VCaP (cell line): Measurements from ENCODE around the gene ACACA.

ENCODE experiments used
- H3K27ac ChIP-seq: fragments of 450-650 bp; 2 replicates; pipeline ENCODE4 v1.5.1; 2017
- CTCF ChIP-seq: fragments of 450-650 bp; conservative IDR thresholded peaks from 2 replicates; pipeline ENCODE4 v1.5.1; 2017; ENCODE audit warnings: mild to moderate bottlenecking, moderate library complexity

Gene ACACA

GRCh38 chr17:37207103-37207502 lies 199.5 kb downstream of the ACACA start:
- H3K27ac ChIP-seq: no peak overlapping the region
- TF ChIP-seq CTCF: no peak

- no peak for TF ChIP-seq CTCF
- no peak overlapping the region for H3K27ac ChIP-seq
Measured at GRCh38 chr17:37206299-37206698, 200.3 kb downstream of the ACACA start.

- H3K27ac ChIP-seq: no peak overlapping the region
- TF ChIP-seq CTCF: no peak
Measured at GRCh38 chr17:37200497-37200896, 206.1 kb downstream of the ACACA start.

- no peak for TF ChIP-seq CTCF
- H3K27ac ChIP-seq: peak overlapping the region; percentile 2; the same call in 1 of the 2 replicates
Measured at GRCh38 chr17:37197336-37197735, 209.3 kb downstream of the ACACA start.

- no peak overlapping the region for H3K27ac ChIP-seq
- 0 out of 2 replicates have a peak, but pooled peaks have one; percentile 8 for TF ChIP-seq CTCF
Measured at GRCh38 chr17:37194208-37194607, 212.4 kb downstream of the ACACA start.

GRCh38 chr17:37191219-37191618 lies 215.4 kb downstream of the ACACA start:
- TF ChIP-seq CTCF: no peak
- peak overlapping the region; percentile 83 for H3K27ac ChIP-seq

- H3K27ac ChIP-seq: peak overlapping the region; percentile 83
- TF ChIP-seq CTCF: peak; percentile 69
Measured at GRCh38 chr17:37190493-37190892, 216.1 kb downstream of the ACACA start.
